GM08714 (cell line): ENCODE results near the gene PHKG2.
"Not testable (repeated sequence)": the region's sequence is repeated elsewhere in the genome, so short reads cannot be mapped to it uniquely, and the experiment has no call there.

Experiments
- H3K4me3 ChIP-seq: fragments of 200-500 bp; sonication (Bioruptor generic); 2 replicates; pipeline ENCODE4 v1.5.1; 2014; ENCODE audit warnings: mild to moderate bottlenecking, low read length, inconsistent platforms
- ZNF274 ChIP-seq: IDR thresholded peaks from 2 replicates; pipeline ENCODE4 v1.6.1; 2012; ENCODE audit warnings: mild to moderate bottlenecking, low read depth, low read length

Gene PHKG2

GRCh38 chr16:30747799-30748633 lies at the start of gene PHKG2:
Gene PHKG2 (plus strand): TSS chr16:30748425. CDS start chr16:30748821, 396 bp downstream.
- H3K4me3 ChIP-seq, result peak within 1 kb of the TSS; percentile 97

GRCh38 chr16:30698816-30699614 lies 49.2 kb upstream of the PHKG2 start, which contains the start of gene SRCAP:
Gene SRCAP (plus strand): TSS chr16:30699171. CDS start chr16:30700825, 1,654 bp downstream.
- H3K4me3 ChIP-seq, result peak within 1 kb of the TSS; percentile 74
- TF ChIP-seq ZNF274, result no peak

More at GRCh38 chr16:30747799-30748633, at the start of gene PHKG2:
- TF ChIP-seq ZNF274, result no peak

- no peak for TF ChIP-seq ZNF274
- H3K4me3 ChIP-seq, result peak overlapping the region; percentile 74
Measured at GRCh38 chr16:30699615-30700099, 48.6 kb upstream of the PHKG2 start.

GRCh38 chr16:30700491-30700890 lies 47.7 kb upstream of the PHKG2 start:
- H3K4me3 ChIP-seq, result no peak overlapping the region; the same call in 1 of the 2 replicates
- no peak for TF ChIP-seq ZNF274

GRCh38 chr16:30700971-30701370 lies 47.3 kb upstream of the PHKG2 start:
- no peak overlapping the region for H3K4me3 ChIP-seq
- no peak for TF ChIP-seq ZNF274

GRCh38 chr16:30703071-30703470 lies 45.2 kb upstream of the PHKG2 start:
- H3K4me3 ChIP-seq, result not testable (repeated sequence)

GRCh38 chr16:30703971-30704370 lies 44.3 kb upstream of the PHKG2 start:
- H3K4me3 ChIP-seq, result no peak overlapping the region
- TF ChIP-seq ZNF274, result no peak

- no peak overlapping the region for H3K4me3 ChIP-seq
- TF ChIP-seq ZNF274, result no peak
Measured at GRCh38 chr16:30706046-30706445, 42.2 kb upstream of the PHKG2 start.

- TF ChIP-seq ZNF274, result no peak
- H3K4me3 ChIP-seq, result no peak overlapping the region
Measured at GRCh38 chr16:30710971-30711370, 37.3 kb upstream of the PHKG2 start.

- TF ChIP-seq ZNF274, result no peak
- H3K4me3 ChIP-seq, result no peak overlapping the region
Measured at GRCh38 chr16:30711712-30712111, 36.5 kb upstream of the PHKG2 start.

GRCh38 chr16:30715750-30716445 lies 32.3 kb upstream of the PHKG2 start:
- no peak overlapping the region for H3K4me3 ChIP-seq
- TF ChIP-seq ZNF274, result no peak

- no peak for TF ChIP-seq ZNF274
- no peak overlapping the region for H3K4me3 ChIP-seq
Measured at GRCh38 chr16:30720086-30720485, 28.1 kb upstream of the PHKG2 start.

- H3K4me3 ChIP-seq, result no peak overlapping the region
- no peak for TF ChIP-seq ZNF274
Measured at GRCh38 chr16:30720694-30721093, 27.5 kb upstream of the PHKG2 start.

GRCh38 chr16:30721167-30721566 lies 27.1 kb upstream of the PHKG2 start:
- H3K4me3 ChIP-seq, result no peak overlapping the region
- no peak for TF ChIP-seq ZNF274
